Brain pericyte (primary cell): ENCODE results near the gene NATD1.

Source experiments
- DNase-seq: peaks from one replicate; pipeline ENCODE4 v3.0.0-alpha.2; 2012; ENCODE audit warnings: low read depth, low spot score

The NATD1 gene

GRCh38 chr17:21275579-21276263 lies 22.5 kb upstream of the NATD1 start:
- DNase-seq: no peak

- no peak for DNase-seq
Observed at GRCh38 chr17:21275047-21275578, 21.9 kb upstream of the NATD1 start.

GRCh38 chr17:21272881-21273792 lies 19.9 kb upstream of the NATD1 start:
- no peak for DNase-seq

GRCh38 chr17:21272250-21272649 lies 19.0 kb upstream of the NATD1 start:
- no peak for DNase-seq

- DNase-seq: no peak
Observed at GRCh38 chr17:21271454-21272183, 18.4 kb upstream of the NATD1 start.

GRCh38 chr17:21269394-21269793 lies 16.2 kb upstream of the NATD1 start:
- no peak for DNase-seq

GRCh38 chr17:21268596-21269188 lies 15.5 kb upstream of the NATD1 start:
- DNase-seq: no peak

GRCh38 chr17:21263376-21263775 lies 10.2 kb upstream of the NATD1 start:
- no peak for DNase-seq

- no peak for DNase-seq
Observed at GRCh38 chr17:21262259-21262993, 9.2 kb upstream of the NATD1 start.

GRCh38 chr17:21258593-21258992 lies 5.4 kb upstream of the NATD1 start:
- DNase-seq: no peak

- no peak for DNase-seq
Observed at GRCh38 chr17:21253646-21254441, 634 bp upstream of the NATD1 start.

- DNase-seq: no peak
Observed at GRCh38 chr17:21252289-21252795, 868 bp downstream of the NATD1 start.

GRCh38 chr17:21251337-21252010 lies 1.7 kb downstream of the NATD1 start:
- no peak for DNase-seq

GRCh38 chr17:21250854-21251253 lies 2.4 kb downstream of the NATD1 start:
- no peak for DNase-seq

- DNase-seq: no peak
Observed at GRCh38 chr17:21249920-21250703, 3.1 kb downstream of the NATD1 start.

GRCh38 chr17:21249086-21249795 lies 4.0 kb downstream of the NATD1 start:
- DNase-seq: no peak

- DNase-seq: no peak
Observed at GRCh38 chr17:21248500-21248899, 4.7 kb downstream of the NATD1 start.
